Ovary (tissue), 3 donors: ENCODE data around the gene DHRS11.

Experiments
- CTCF ChIP-seq, 3 donors: fragments of 450-650 bp in 2 of 3; fragments of 200-600 bp in 1 of 3; IDR thresholded peaks; one replicate each; pipeline versions ENCODE4 v1.5.1 to v1.8.0; 2016 to 2022; ENCODE audit warnings: antibody characterized with exemption in 3 of 3, mild to moderate bottlenecking in 1 of 3
- EP300 ChIP-seq: sonication (generic); formaldehyde crosslinking; IDR thresholded peaks from one replicate; pipeline ENCODE4 v1.6.1; 2017; ENCODE audit warnings: antibody characterized with exemption
- POLR2A ChIP-seq: fragments of 450-650 bp; IDR thresholded peaks from one replicate; pipeline ENCODE4 v1.6.1; 2017; ENCODE audit warnings: antibody characterized with exemption, mild to moderate bottlenecking, moderate library complexity
- donor health status: DM: no; HTN: no; CAD: no.

GRCh38 chr17:36643086-36643685 is 51.5 kb downstream of the DHRS11 start:
- no peak for TF ChIP-seq CTCF (IDR thresholded peaks at IDR 0.05)
- TF ChIP-seq EP300 = no peak
- TF ChIP-seq POLR2A = no peak
